OCI-LY3 (cell line): Measurements from ENCODE around the gene FAM229A.
"Not testable (repeated sequence)": the region's sequence is repeated elsewhere in the genome, so short reads cannot be mapped to it uniquely, and the experiment has no call there.

Experiments used
- EZH2phosphoT487 ChIP-seq: fragments of 200-600 bp; shearing (Covaris generic); IDR thresholded peaks from 2 replicates; pipeline ENCODE4 v1.6.1; 2018; ENCODE audit warnings: antibody characterized with exemption, mixed run types, low read depth
- TF ChIP-seq, protein P1 (sequence below): fragments of 200-600, 300-600 bp; sonication (generic); IDR thresholded peaks from 2 replicates; pipeline ENCODE4 v1.5.1; 2014; ENCODE audit warnings: antibody characterized with exemption, low read length, low read depth

GRCh38 chr1:32355778-32356177 lies 6.5 kb downstream of the FAM229A start:
- TF ChIP-seq, protein P1, sequence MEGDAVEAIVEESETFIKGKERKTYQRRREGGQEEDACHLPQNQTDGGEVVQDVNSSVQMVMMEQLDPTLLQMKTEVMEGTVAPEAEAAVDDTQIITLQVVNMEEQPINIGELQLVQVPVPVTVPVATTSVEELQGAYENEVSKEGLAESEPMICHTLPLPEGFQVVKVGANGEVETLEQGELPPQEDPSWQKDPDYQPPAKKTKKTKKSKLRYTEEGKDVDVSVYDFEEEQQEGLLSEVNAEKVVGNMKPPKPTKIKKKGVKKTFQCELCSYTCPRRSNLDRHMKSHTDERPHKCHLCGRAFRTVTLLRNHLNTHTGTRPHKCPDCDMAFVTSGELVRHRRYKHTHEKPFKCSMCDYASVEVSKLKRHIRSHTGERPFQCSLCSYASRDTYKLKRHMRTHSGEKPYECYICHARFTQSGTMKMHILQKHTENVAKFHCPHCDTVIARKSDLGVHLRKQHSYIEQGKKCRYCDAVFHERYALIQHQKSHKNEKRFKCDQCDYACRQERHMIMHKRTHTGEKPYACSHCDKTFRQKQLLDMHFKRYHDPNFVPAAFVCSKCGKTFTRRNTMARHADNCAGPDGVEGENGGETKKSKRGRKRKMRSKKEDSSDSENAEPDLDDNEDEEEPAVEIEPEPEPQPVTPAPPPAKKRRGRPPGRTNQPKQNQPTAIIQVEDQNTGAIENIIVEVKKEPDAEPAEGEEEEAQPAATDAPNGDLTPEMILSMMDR: not testable (repeated sequence)
- not testable (repeated sequence) for TF ChIP-seq EZH2phosphoT487
